ENCODE results near the gene NRARP.

GRCh38 chr9:137302118-137302448 is at the start of gene NRARP:
- TF ChIP-seq CTCF (IDR thresholded peaks at IDR 0.05) (no peak), POLR2A (IDR thresholded peaks at IDR 0.05) (peak in 1 of 2 donors; percentile 22), EP300 (IDR thresholded peaks at IDR 0.05) (peak in 1 of 2 donors; percentile 41)

Measured in tibial nerve (tissue), 4 donors.